MCF 10A (cell line): ENCODE data around the gene TLNRD1. TPM values are rescaled to one million over a fixed set of nuclear protein-coding genes. Genes with fewer than 3 reads are reported as not detected.

Source experiments
- BruUV-seq: library from RNA; stranded (reverse); fragments of 400-500 nt; replicated peaks from 2 replicates; lab custom pipeline; 2021; lab: Mats Ljungman, UMichigan
- CTCF ChIA-PET: fragments of 300-600 bp; sonication (Branson Sonifier 250); formaldehyde crosslinking; extraction: SDS; loops from one replicate; lab custom pipeline; 2021; ENCODE audit warnings: antibody characterized with exemption, inconsistent platforms; lab: Yijun Ruan, JAX
- POLR2A ChIA-PET: fragments of 300-600, 350-650 bp; sonication (Branson Sonifier 250); formaldehyde crosslinking; extraction: SDS; loops from one replicate; lab custom pipeline; 2020; ENCODE audit warnings: antibody characterized with exemption, inconsistent platforms; lab: Yijun Ruan, JAX
- DNase-seq: peaks from one replicate; pipeline ENCODE4 v3.0.0-alpha.2; 2018; ENCODE audit not compliant: unreplicated experiment
- H3K27ac Mint-ChIP-seq: one replicate; pipeline ENCODE4 v1.8.0; 2022; ENCODE audit warnings: mild to moderate bottlenecking, low read depth, mixed read lengths; ENCODE audit not compliant: unreplicated experiment
- H3K27me3 Mint-ChIP-seq: one replicate; pipeline ENCODE4 v1.8.0; 2022; ENCODE audit warnings: mixed read lengths; ENCODE audit not compliant: insufficient read depth, unreplicated experiment
- H3K36me3 Mint-ChIP-seq: one replicate; pipeline ENCODE4 v1.8.0; 2022; ENCODE audit warnings: mild to moderate bottlenecking, moderate library complexity, mixed read lengths; ENCODE audit not compliant: insufficient read depth, unreplicated experiment
- H3K4me1 Mint-ChIP-seq: one replicate; pipeline ENCODE4 v1.8.0; 2022; ENCODE audit warnings: mixed read lengths; ENCODE audit not compliant: insufficient read depth, unreplicated experiment
- H3K4me3 Mint-ChIP-seq: one replicate; pipeline ENCODE4 v1.8.0; 2022; ENCODE audit warnings: mild to moderate bottlenecking, moderate library complexity, mixed read lengths; ENCODE audit not compliant: unreplicated experiment
- H3K9me3 Mint-ChIP-seq: one replicate; pipeline ENCODE4 v1.8.0; 2022; ENCODE audit warnings: mixed read lengths; ENCODE audit not compliant: unreplicated experiment
- CTCF ChIP-seq: fragments of 200-600 bp; IDR thresholded peaks from one replicate; pipeline ENCODE4 v1.8.0; 2022; ENCODE audit warnings: antibody characterized with exemption, mild to moderate bottlenecking; ENCODE audit not compliant: unreplicated experiment
- intact Hi-C: fragments of 100-400 bp; cut with micrococcal nuclease; formaldehyde crosslinking; loops from 2 replicates; pipeline ENCODE4 v1.14.1; 2022
- total RNA-seq: library from RNA; stranded (reverse); gene quantifications from 2 replicates; pipeline ENCODE4 v1.2.3, GENCODE V29; 2022

The TLNRD1 gene
- total RNA-seq, 1 experiment from 2014 or later = 17.1 TPM

GRCh38 chr15:81013396-81013929 lies 12.7 kb downstream of the TLNRD1 start:
- no TSS peak for BruUV-seq
- DNase-seq = no peak
- H3K36me3 Mint-ChIP-seq = no peaks in the 10 kb centered on the region
- H3K27me3 Mint-ChIP-seq = no peaks in the 10 kb centered on the region
- H3K4me1 Mint-ChIP-seq = peaks cover 6% of the 10 kb centered on the region
- no peak for TF ChIP-seq CTCF
- ChIA-PET CTCF (interaction anchor here (1.0 kb wide), 1 partner anchor 253 kb away, joined by 5 read pairs; no protein-coding TSS in a partner anchor), POLR2A (interaction anchor here (1.1 kb wide), 1 partner anchor 14 kb away, joined by 3 read pairs; no protein-coding TSS in a partner anchor)
- no peak overlapping the region for H3K27ac Mint-ChIP-seq
- H3K9me3 Mint-ChIP-seq = no peaks in the 10 kb centered on the region
- H3K4me3 Mint-ChIP-seq = no peak overlapping the region
- intact Hi-C loops = no loop called here

- ChIA-PET POLR2A (interaction anchor here (1.1 kb wide), 1 partner anchor 14 kb away, joined by 3 read pairs; the partner anchor contains the start of gene TLNRD1), CTCF (no interaction called here)
- H3K27me3 Mint-ChIP-seq = no peaks in the 10 kb centered on the region
- no peaks in the 10 kb centered on the region for H3K9me3 Mint-ChIP-seq
- no peak for DNase-seq
- TF ChIP-seq CTCF = no peak
- H3K27ac Mint-ChIP-seq = no peak overlapping the region
- H3K4me1 Mint-ChIP-seq = peaks cover 6% of the 10 kb centered on the region
- no peak overlapping the region for H3K4me3 Mint-ChIP-seq
- no TSS peak for BruUV-seq
- H3K36me3 Mint-ChIP-seq = no peaks in the 10 kb centered on the region
- intact Hi-C loops = no loop called here
Observed at GRCh38 chr15:81014446-81015093, 13.8 kb downstream of the TLNRD1 start.

GRCh38 chr15:81015621-81016488 lies 15.1 kb downstream of the TLNRD1 start:
- no peaks in the 10 kb centered on the region for H3K27me3 Mint-ChIP-seq

More at GRCh38 chr15:81015621-81016488, 15.1 kb downstream of the TLNRD1 start:
- Mint-ChIP-seq H3K27ac (no peak overlapping the region), H3K36me3 (no peaks in the 10 kb centered on the region), H3K4me1 (peaks cover 6% of the 10 kb centered on the region), H3K9me3 (no peaks in the 10 kb centered on the region), H3K4me3 (no peak overlapping the region)
- TF ChIP-seq CTCF = no peak
- no peak for DNase-seq
- POLR2A ChIA-PET = interaction anchor here (1.1 kb wide), 1 partner anchor 15 kb away, joined by 3 read pairs; the partner anchor contains the start of gene TLNRD1
- intact Hi-C loops = no loop called here
- CTCF ChIA-PET = interaction anchor here (0.5 to 0.6 kb wide), 2 partner anchors 15 to 29 kb away, joined by 3 read pairs; partner anchors contain the start of gene TLNRD1
- BruUV-seq = no TSS peak
